Anterior cingulate cortex (tissue), 58 donors: ENCODE data around the gene PRG3.
"Not testable (repeated sequence)": the region's sequence is repeated elsewhere in the genome, so short reads cannot be mapped to it uniquely, and the experiment has no call there.

Experiments
- DNase-seq, 58 donors: peaks; one replicate each; lab custom pipeline; 2025; lab: John Stamatoyannopoulos, UW

Gene PRG3

GRCh38 chr11:57363131-57364080 lies 17.5 kb downstream of the PRG3 start:
- peak in 17 of 58 donors; percentile 6 to 77 (median 25) for DNase-seq

- DNase-seq, result no peak
Measured at GRCh38 chr11:57361926-57362325, 19.0 kb downstream of the PRG3 start.

- DNase-seq, result not testable (repeated sequence)
Measured at GRCh38 chr11:57361420-57361819, 19.5 kb downstream of the PRG3 start.

GRCh38 chr11:57360991-57361390 lies 20.0 kb downstream of the PRG3 start:
- DNase-seq, result no peak

GRCh38 chr11:57359896-57360690 lies 20.9 kb downstream of the PRG3 start:
- DNase-seq, result no peak

GRCh38 chr11:57359396-57359795 lies 21.6 kb downstream of the PRG3 start:
- peak in 5 of 58 donors; percentile 6 to 51 (median 12) for DNase-seq

GRCh38 chr11:57358991-57359390 lies 22.0 kb downstream of the PRG3 start:
- DNase-seq, result no peak

- no peak for DNase-seq
Measured at GRCh38 chr11:57358543-57358961, 22.4 kb downstream of the PRG3 start.

GRCh38 chr11:57357856-57358255 lies 23.1 kb downstream of the PRG3 start:
- peak in 2 of 58 donors; percentile 10 to 15 for DNase-seq

GRCh38 chr11:57357310-57357709 lies 23.6 kb downstream of the PRG3 start:
- DNase-seq, result no peak

- DNase-seq, result peak in 16 of 58 donors; percentile 5 to 56 (median 14)
Measured at GRCh38 chr11:57356268-57356667, 24.7 kb downstream of the PRG3 start.

GRCh38 chr11:57354699-57355098 lies 26.3 kb downstream of the PRG3 start:
- DNase-seq, result no peak

- no peak for DNase-seq
Measured at GRCh38 chr11:57353852-57354251, 27.1 kb downstream of the PRG3 start.

GRCh38 chr11:57353446-57353845 lies 27.5 kb downstream of the PRG3 start:
- peak in 1 of 58 donors; percentile 21 for DNase-seq

GRCh38 chr11:57353036-57353435 lies 27.9 kb downstream of the PRG3 start:
- DNase-seq, result no peak

- peak in 42 of 58 donors; percentile 6 to 70 (median 34) for DNase-seq
Measured at GRCh38 chr11:57349491-57350274, 31.3 kb downstream of the PRG3 start.

- no peak for DNase-seq
Measured at GRCh38 chr11:57348636-57349313, 32.2 kb downstream of the PRG3 start.

GRCh38 chr11:57348052-57348451 lies 32.9 kb downstream of the PRG3 start:
- DNase-seq, result no peak

GRCh38 chr11:57347336-57347735 lies 33.6 kb downstream of the PRG3 start:
- DNase-seq, result no peak
